ENCODE results near the gene HSF5. TPM values are rescaled to one million over a fixed set of nuclear protein-coding genes. Genes with fewer than 3 reads are reported as not detected.
A peak's percentile ranks its signal among the peaks of the same experiment; 100 is the strongest.

HSF5 gene
- total RNA-seq, 1 experiment from 2014 or later, result not detected

DNA sequence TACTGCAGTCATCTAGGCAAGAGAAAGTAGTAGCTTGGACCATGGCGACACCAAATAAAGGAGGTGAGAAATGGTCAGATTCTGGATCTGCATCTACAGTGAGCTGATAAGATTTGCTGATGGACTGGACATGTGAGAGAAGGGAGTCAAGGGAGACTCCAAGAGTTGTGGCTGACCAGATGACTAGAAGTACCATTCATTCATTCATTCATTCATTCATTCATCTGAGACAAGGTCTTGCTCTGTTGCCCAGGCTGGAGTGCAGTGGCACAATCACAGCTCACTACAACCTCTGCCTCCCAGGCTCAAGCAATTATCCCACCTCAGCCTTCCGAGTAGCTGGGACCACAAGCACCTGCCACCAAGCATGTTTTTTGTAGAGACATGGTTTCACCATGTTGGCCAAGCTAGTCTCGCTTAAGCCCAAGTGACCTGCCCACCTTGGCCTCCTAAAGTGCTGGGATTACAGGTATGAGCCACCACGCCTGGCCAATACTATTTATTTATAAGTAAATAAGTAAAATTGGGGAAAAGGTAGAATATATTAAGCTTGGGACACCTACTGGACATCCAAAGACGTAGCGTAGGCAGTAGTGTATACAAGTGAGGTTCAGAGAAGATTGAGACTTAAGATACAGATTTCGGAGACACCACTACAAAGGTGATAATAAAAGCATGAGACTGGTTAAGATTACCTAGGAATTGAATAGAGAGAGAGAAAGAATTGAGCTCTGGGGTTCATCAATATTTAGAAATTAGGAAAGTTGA is 55.2 kb downstream of the HSF5 start:
- BruUV-seq (replicated peaks), result no TSS peak
- H3K9me3 Mint-ChIP-seq (ENCODE audit: unreplicated experiment), result no peaks in the 10 kb centered on the region
- TF ChIP-seq, protein P1, sequence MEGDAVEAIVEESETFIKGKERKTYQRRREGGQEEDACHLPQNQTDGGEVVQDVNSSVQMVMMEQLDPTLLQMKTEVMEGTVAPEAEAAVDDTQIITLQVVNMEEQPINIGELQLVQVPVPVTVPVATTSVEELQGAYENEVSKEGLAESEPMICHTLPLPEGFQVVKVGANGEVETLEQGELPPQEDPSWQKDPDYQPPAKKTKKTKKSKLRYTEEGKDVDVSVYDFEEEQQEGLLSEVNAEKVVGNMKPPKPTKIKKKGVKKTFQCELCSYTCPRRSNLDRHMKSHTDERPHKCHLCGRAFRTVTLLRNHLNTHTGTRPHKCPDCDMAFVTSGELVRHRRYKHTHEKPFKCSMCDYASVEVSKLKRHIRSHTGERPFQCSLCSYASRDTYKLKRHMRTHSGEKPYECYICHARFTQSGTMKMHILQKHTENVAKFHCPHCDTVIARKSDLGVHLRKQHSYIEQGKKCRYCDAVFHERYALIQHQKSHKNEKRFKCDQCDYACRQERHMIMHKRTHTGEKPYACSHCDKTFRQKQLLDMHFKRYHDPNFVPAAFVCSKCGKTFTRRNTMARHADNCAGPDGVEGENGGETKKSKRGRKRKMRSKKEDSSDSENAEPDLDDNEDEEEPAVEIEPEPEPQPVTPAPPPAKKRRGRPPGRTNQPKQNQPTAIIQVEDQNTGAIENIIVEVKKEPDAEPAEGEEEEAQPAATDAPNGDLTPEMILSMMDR (IDR thresholded peaks at IDR 0.05; ENCODE audit: unreplicated experiment), result peak; percentile 14
- H3K27me3 Mint-ChIP-seq (ENCODE audit: insufficient read depth, unreplicated experiment), result peaks cover 57% of the 10 kb centered on the region
- intact Hi-C loops (cut with micrococcal nuclease), result no loop called here
- no peak for DNase-seq (ENCODE audit: unreplicated experiment)
- CTCF ChIA-PET, result interaction anchor here (0.6 to 1.8 kb wide), 8 partner anchors 13 to 123 kb away, joined by 3 to 8 read pairs (median 6); partner anchors contain the start of gene RNF43
- no peaks in the 10 kb centered on the region for H3K4me1 Mint-ChIP-seq (ENCODE audit: insufficient read depth, unreplicated experiment)
- no peak overlapping the region for H3K27ac Mint-ChIP-seq (ENCODE audit: low read depth, unreplicated experiment)
- no peak overlapping the region for H3K4me3 Mint-ChIP-seq (ENCODE audit: unreplicated experiment)
- POLR2A ChIA-PET, result interaction anchor here (0.9 kb wide), 1 partner anchor 81 kb away, joined by 4 read pairs; the partner anchor contains the start of gene SUPT4H1
- H3K36me3 Mint-ChIP-seq (ENCODE audit: insufficient read depth, unreplicated experiment), result no peaks in the 10 kb centered on the region

DNA sequence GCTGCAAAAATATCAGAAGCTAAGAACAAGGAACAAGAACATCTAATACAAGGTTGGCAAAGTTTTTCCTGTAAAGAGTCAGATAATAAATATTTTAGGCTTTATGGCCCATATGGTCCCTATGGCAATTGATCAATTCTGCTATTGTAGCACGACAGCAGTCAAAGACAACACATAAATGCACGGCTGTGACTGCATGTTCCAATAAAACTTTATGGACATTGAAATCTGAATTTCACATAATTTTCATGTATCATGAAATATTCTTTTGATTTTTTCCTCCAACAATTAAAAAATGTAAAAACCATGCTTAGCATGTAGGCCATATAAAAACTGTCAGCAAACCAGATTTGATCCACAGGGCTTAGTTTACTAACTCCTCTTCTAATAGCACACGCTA is 60.4 kb downstream of the HSF5 start:
- H3K27me3 Mint-ChIP-seq (ENCODE audit: insufficient read depth, unreplicated experiment), result peaks cover 29% of the 10 kb centered on the region
- TF ChIP-seq, protein P1 (IDR thresholded peaks at IDR 0.05; ENCODE audit: unreplicated experiment), result no peak
- ChIA-PET POLR2A (interaction anchor here (1.4 to 3.0 kb wide), 2 partner anchors 10 to 76 kb away, joined by 3 to 9 read pairs; partner anchors contain the start of genes RNF43 and SUPT4H1), CTCF (interaction anchor here (0.9 to 1.3 kb wide), 2 partner anchors 18 to 126 kb away, joined by 3 to 5 read pairs; no protein-coding TSS in a partner anchor)
- no peaks in the 10 kb centered on the region for H3K36me3 Mint-ChIP-seq (ENCODE audit: insufficient read depth, unreplicated experiment)
- no peak overlapping the region for H3K4me3 Mint-ChIP-seq (ENCODE audit: unreplicated experiment)
- no peaks in the 10 kb centered on the region for H3K4me1 Mint-ChIP-seq (ENCODE audit: insufficient read depth, unreplicated experiment)
- no TSS peak for BruUV-seq (replicated peaks)
- H3K9me3 Mint-ChIP-seq (ENCODE audit: unreplicated experiment), result no peaks in the 10 kb centered on the region
- intact Hi-C loops (cut with micrococcal nuclease), result no loop called here
- H3K27ac Mint-ChIP-seq (ENCODE audit: low read depth, unreplicated experiment), result no peak overlapping the region
- DNase-seq (ENCODE audit: unreplicated experiment), result no peak

DNA sequence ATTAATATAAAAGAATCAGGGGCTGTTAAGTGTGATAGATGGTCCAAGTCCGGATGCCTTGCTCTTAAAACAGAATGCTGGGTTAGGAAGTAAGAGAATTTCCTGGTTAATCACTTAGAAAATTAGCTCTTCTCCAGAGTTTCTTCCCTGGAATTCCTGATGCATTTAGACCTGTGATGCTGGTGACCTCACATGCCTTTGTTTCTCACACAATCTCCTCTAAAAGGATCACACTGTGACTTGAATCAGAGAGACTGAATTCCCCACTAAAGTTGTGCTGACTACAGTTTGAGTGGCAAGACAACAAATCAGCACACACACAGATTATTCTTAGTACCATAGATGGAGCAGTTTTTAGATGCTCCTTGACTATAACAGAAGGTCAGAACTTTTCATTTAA is 66.5 kb downstream of the HSF5 start:
- H3K36me3 Mint-ChIP-seq (ENCODE audit: insufficient read depth, unreplicated experiment), result no peaks in the 10 kb centered on the region
- ChIA-PET POLR2A (interaction anchor here (3.1 kb wide), 1 partner anchor 70 kb away, joined by 23 read pairs; the partner anchor contains the start of gene SUPT4H1), CTCF (interaction anchor here (0.7 to 2.1 kb wide), 3 partner anchors 17 to 104 kb away, joined by 5 to 9 read pairs (median 8); partner anchors contain the start of gene SUPT4H1)
- no peak overlapping the region for H3K27ac Mint-ChIP-seq (ENCODE audit: low read depth, unreplicated experiment)
- intact Hi-C loops (cut with micrococcal nuclease), result no loop called here
- no peak overlapping the region for H3K4me3 Mint-ChIP-seq (ENCODE audit: unreplicated experiment)
- H3K4me1 Mint-ChIP-seq (ENCODE audit: insufficient read depth, unreplicated experiment), result peaks cover 8% of the 10 kb centered on the region
- TF ChIP-seq, protein P1 (IDR thresholded peaks at IDR 0.05; ENCODE audit: unreplicated experiment), result no peak
- BruUV-seq (replicated peaks), result no TSS peak
- no peaks in the 10 kb centered on the region for H3K9me3 Mint-ChIP-seq (ENCODE audit: unreplicated experiment)
- no peak for DNase-seq (ENCODE audit: unreplicated experiment)
- H3K27me3 Mint-ChIP-seq (ENCODE audit: insufficient read depth, unreplicated experiment), result peaks cover 25% of the 10 kb centered on the region

DNA sequence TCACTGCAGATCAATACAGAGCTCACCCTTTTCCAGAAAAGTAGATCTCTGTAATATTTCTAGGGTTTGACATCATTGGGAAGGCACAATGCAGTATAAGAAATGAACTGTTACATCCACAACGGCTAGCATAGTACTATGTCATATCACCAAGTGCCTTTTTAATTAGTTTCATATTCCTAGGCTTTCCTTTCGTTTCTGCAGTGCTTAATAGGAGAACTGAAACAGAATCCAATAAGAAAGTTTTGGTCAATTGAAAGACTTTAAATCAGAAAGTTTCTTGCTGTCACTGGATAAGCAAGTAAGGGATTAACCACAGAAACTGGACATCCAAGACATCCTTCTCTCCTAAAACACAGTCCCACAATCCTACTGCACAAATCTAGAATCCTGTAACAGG is 67.4 kb downstream of the HSF5 start:
- Mint-ChIP-seq H3K9me3 (ENCODE audit: unreplicated experiment) (no peaks in the 10 kb centered on the region), H3K27ac (ENCODE audit: low read depth, unreplicated experiment) (no peak overlapping the region), H3K27me3 (ENCODE audit: insufficient read depth, unreplicated experiment) (peaks cover 25% of the 10 kb centered on the region), H3K4me1 (ENCODE audit: insufficient read depth, unreplicated experiment) (peaks cover 15% of the 10 kb centered on the region), H3K36me3 (ENCODE audit: insufficient read depth, unreplicated experiment) (no peaks in the 10 kb centered on the region), H3K4me3 (ENCODE audit: unreplicated experiment) (no peak overlapping the region)
- TF ChIP-seq, protein P1 (IDR thresholded peaks at IDR 0.05; ENCODE audit: unreplicated experiment), result no peak
- no TSS peak for BruUV-seq (replicated peaks)
- no peak for DNase-seq (ENCODE audit: unreplicated experiment)
- intact Hi-C loops (cut with micrococcal nuclease), result no loop called here
- ChIA-PET POLR2A (interaction anchor here (3.1 kb wide), 1 partner anchor 69 kb away, joined by 23 read pairs; the partner anchor contains the start of gene SUPT4H1), CTCF (interaction anchor here (0.5 to 2.1 kb wide), 8 partner anchors 13 to 238 kb away, joined by 3 to 9 read pairs (median 5); partner anchors contain the start of gene SUPT4H1)

All from MCF 10A (cell line).